Measurements from ENCODE around the gene SPTBN5.

- TF ChIP-seq CTCF (IDR thresholded peaks at IDR 0.05; ENCODE audit: poor library complexity, severe bottlenecking) (no peak), POLR2AphosphoS5 (IDR thresholded peaks at IDR 0.05) (no peak)
These were observed 70.9 kb downstream of the SPTBN5 start for GRCh38 chr15:41822957-41823356.
